ENCODE data around the gene EMP2. TPM values are rescaled to one million over a fixed set of nuclear protein-coding genes. Genes with fewer than 3 reads are reported as not detected.

The EMP2 gene
- total and polyA plus RNA-seq, 4 donors = 74.3 to 286 (median 117) TPM

DNA sequence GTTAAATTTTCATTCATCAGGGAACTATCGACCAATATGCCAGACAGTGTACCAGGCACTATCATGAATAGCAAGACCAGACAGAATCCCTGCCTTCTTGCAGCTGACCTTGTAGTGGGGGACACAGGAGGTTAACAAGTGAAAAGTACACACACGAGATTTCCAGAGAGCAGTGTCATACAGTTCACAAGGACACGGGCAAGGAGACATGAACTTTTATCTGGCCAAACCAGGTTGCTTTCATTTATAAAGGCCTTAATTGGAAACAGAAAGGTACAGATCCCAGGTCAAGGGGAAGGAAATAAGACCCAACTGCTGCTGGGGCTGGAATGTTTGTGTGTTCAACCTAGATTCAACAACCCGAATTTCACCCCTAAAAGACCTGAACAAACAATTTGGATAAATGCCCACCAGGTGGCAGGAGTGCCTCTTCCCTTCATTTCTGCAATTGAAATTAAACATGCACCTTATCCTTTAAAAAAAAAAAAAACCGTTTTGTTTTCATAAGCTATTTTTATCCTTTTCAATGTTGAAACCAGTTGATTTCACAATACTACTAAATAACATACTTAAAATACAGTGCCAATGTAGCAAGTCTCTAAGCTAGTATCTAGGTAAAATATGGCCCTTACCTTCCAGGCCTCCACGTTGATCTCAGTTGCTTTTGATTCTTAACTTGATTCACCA lies 65.9 kb downstream of the EMP2 start:
- Histone ChIP-seq H3K27me3 (ENCODE audit: control insufficient read depth in 3 of 3, insufficient read depth in 3 of 3, low read length in 2 of 3) (no peaks in the 10 kb centered on the region), H3K4me3 (no peak overlapping the region), H3K4me1 (ENCODE audit: control insufficient read depth in 5 of 5, insufficient read depth in 5 of 5, low read length in 5 of 5) (peaks cover 0 to 5% (median 0%) of the 10 kb centered on the region in 5 donors), H3K9ac (ENCODE audit: insufficient read depth in 1 of 2, low read length in 2 of 2) (no peak overlapping the region), H3K27ac (ENCODE audit: low read depth in 1 of 2, low read length in 1 of 2) (peak overlapping the region in 1 of 2 donors; percentile 40), H3K36me3 (ENCODE audit: control insufficient read depth in 4 of 4, insufficient read depth in 4 of 4, low read length in 4 of 4) (peaks cover 0 to 4% (median 0%) of the 10 kb centered on the region in 4 donors), H3K9me3 (ENCODE audit: control insufficient read depth in 4 of 4, insufficient read depth in 3 of 4, low read length in 3 of 4) (no peaks in the 10 kb centered on the region)
- DNase-seq = peak; percentile 37 to 71 (median 60)
- 32 to 39% methylated on average over 6 of the region's 6 CpGs for WGBS, 2 donors
- ATAC-seq (ENCODE audit: insufficient read depth, low FRiP score) = no peak
- TF ChIP-seq, protein P1, sequence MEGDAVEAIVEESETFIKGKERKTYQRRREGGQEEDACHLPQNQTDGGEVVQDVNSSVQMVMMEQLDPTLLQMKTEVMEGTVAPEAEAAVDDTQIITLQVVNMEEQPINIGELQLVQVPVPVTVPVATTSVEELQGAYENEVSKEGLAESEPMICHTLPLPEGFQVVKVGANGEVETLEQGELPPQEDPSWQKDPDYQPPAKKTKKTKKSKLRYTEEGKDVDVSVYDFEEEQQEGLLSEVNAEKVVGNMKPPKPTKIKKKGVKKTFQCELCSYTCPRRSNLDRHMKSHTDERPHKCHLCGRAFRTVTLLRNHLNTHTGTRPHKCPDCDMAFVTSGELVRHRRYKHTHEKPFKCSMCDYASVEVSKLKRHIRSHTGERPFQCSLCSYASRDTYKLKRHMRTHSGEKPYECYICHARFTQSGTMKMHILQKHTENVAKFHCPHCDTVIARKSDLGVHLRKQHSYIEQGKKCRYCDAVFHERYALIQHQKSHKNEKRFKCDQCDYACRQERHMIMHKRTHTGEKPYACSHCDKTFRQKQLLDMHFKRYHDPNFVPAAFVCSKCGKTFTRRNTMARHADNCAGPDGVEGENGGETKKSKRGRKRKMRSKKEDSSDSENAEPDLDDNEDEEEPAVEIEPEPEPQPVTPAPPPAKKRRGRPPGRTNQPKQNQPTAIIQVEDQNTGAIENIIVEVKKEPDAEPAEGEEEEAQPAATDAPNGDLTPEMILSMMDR (IDR thresholded peaks at IDR 0.05; ENCODE audit: control extremely low read depth, extremely low read depth) = peak; percentile 43

DNA sequence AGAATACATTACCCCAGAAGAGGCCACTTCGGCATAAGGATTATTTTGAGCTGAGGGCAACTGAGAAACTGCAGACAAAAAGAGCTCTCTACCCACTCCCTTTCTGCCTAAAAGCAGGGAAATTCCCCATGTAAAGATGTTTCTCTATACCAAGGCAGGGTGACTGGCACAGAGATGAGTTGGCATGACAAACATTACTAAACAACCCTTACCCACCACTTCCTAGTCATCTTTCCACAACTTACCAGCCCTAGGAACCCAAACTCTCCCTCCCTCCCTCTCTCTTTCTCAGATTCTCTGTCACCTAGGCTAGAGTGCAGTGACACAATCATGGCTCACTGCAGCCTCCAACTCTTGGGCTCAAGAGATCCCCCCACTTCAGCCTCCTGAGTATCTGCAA lies 68.6 kb downstream of the EMP2 start:
- Histone ChIP-seq H3K9ac (ENCODE audit: insufficient read depth in 1 of 2, low read length in 2 of 2) (no peak overlapping the region), H3K4me1 (ENCODE audit: control insufficient read depth in 5 of 5, insufficient read depth in 5 of 5, low read length in 5 of 5) (peaks cover 0 to 5% (median 0%) of the 10 kb centered on the region in 5 donors), H3K27ac (ENCODE audit: low read depth in 1 of 2, low read length in 1 of 2) (no peak overlapping the region), H3K9me3 (ENCODE audit: control insufficient read depth in 4 of 4, insufficient read depth in 3 of 4, low read length in 3 of 4) (no peaks in the 10 kb centered on the region), H3K36me3 (ENCODE audit: control insufficient read depth in 4 of 4, insufficient read depth in 4 of 4, low read length in 4 of 4) (peaks cover 0 to 4% (median 0%) of the 10 kb centered on the region in 4 donors), H3K27me3 (ENCODE audit: control insufficient read depth in 3 of 3, insufficient read depth in 3 of 3, low read length in 2 of 3) (no peaks in the 10 kb centered on the region), H3K4me3 (no peak overlapping the region)
- DNase-seq (no peak), ATAC-seq (ENCODE audit: insufficient read depth, low FRiP score) (no peak)
- 83 to 93% methylated on average over 1 of the region's 1 CpG for WGBS, 2 donors
- TF ChIP-seq, protein P1 (IDR thresholded peaks at IDR 0.05; ENCODE audit: control extremely low read depth, extremely low read depth) = no peak

DNA sequence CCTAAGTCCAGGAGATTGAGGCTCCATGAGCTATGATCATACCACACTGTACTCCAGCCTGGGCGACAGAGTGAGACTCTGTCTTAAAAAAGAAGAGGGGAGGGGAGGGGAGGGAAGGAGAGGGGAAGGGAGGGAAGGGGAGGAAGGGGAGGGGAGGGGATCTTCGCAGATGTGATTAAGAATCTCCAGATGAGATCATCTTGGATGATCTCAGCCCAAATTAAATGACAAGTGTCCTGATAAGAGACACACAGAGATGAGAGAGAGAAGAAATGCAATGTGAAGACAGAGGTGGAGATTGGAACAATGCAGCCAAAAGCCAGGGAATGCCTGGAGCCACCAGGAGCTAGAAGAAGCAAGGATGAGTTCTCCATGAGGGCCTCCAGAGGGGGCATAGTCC lies 70.1 kb downstream of the EMP2 start:
- 50 to 67% methylated on average over 1 to 2 of the region's 2 CpGs for WGBS, 2 donors
- ATAC-seq (ENCODE audit: insufficient read depth, low FRiP score) (no peak), DNase-seq (no peak)
- Histone ChIP-seq H3K4me3 (no peak overlapping the region), H3K4me1 (ENCODE audit: control insufficient read depth in 5 of 5, insufficient read depth in 5 of 5, low read length in 5 of 5) (peaks cover 0 to 5% (median 0%) of the 10 kb centered on the region in 5 donors), H3K27ac (ENCODE audit: low read depth in 1 of 2, low read length in 1 of 2) (no peak overlapping the region), H3K9me3 (ENCODE audit: control insufficient read depth in 4 of 4, insufficient read depth in 3 of 4, low read length in 3 of 4) (no peaks in the 10 kb centered on the region), H3K36me3 (ENCODE audit: control insufficient read depth in 4 of 4, insufficient read depth in 4 of 4, low read length in 4 of 4) (peaks cover 0 to 4% (median 0%) of the 10 kb centered on the region in 4 donors), H3K9ac (ENCODE audit: insufficient read depth in 1 of 2, low read length in 2 of 2) (no peak overlapping the region), H3K27me3 (ENCODE audit: control insufficient read depth in 3 of 3, insufficient read depth in 3 of 3, low read length in 2 of 3) (no peaks in the 10 kb centered on the region)
- TF ChIP-seq, protein P1 (IDR thresholded peaks at IDR 0.05; ENCODE audit: control extremely low read depth, extremely low read depth) = no peak
